Keratinocyte (primary cell): ENCODE measurements around the gene ZDHHC15. TPM values are rescaled to one million over a fixed set of nuclear protein-coding genes. Genes with fewer than 3 reads are reported as not detected.
"Not testable (repeated sequence)": the region's sequence is repeated elsewhere in the genome, so short reads cannot be mapped to it uniquely, and the experiment has no call there.

Source experiments
- DNase-seq: peaks from one replicate; pipeline ENCODE4 v3.0.0-alpha.2; 2011; ENCODE audit warnings: low read depth, missing footprints, low spot score
- FAIRE-seq: peaks from 2 replicates; lab custom pipeline; 2011; peaks lifted over from hg19 to GRCh38; lab: Jason Lieb, UNC
- H2AFZ ChIP-seq: 2 replicates; pipeline ENCODE4 v1.6.0; 2012; ENCODE audit warnings: low read length, control low read depth, inconsistent platforms; ENCODE audit not compliant: control insufficient read depth
- H3K27ac ChIP-seq: 2 replicates; pipeline ENCODE4 v1.5.1; 2011; ENCODE audit warnings: low read length; ENCODE audit not compliant: control insufficient read depth, insufficient read depth
- H3K27me3 ChIP-seq: 3 replicates; pipeline ENCODE4 v1.6.0; 2011; ENCODE audit warnings: low read length; ENCODE audit not compliant: control insufficient read depth, insufficient read depth; ENCODE audit errors: extremely low read depth
- H3K36me3 ChIP-seq, 2 experiments: 2 replicates in 1 of 2; 3 replicates in 1 of 2; pipeline ENCODE4 v1.5.1; 2011; ENCODE audit warnings: low read length in 2 of 2, mild to moderate bottlenecking in 1 of 2; ENCODE audit not compliant: control insufficient read depth in 2 of 2, insufficient read depth in 2 of 2; ENCODE audit errors: extremely low read depth in 1 of 2
- H3K4me1 ChIP-seq: 3 replicates; pipeline ENCODE4 v1.5.1; 2011; ENCODE audit warnings: low read length; ENCODE audit not compliant: control insufficient read depth, insufficient read depth; ENCODE audit errors: extremely low read depth
- H3K4me2 ChIP-seq: 3 replicates; pipeline ENCODE4 v1.6.0; 2011; ENCODE audit warnings: low read depth, low read length; ENCODE audit not compliant: control insufficient read depth, insufficient read depth; ENCODE audit errors: extremely low read depth
- H3K4me3 ChIP-seq, 3 experiments: fragments of 200-600 bp in 1 of 3; sonication (generic) in 1 of 3; 2 replicates in 2 of 3; 3 replicates in 1 of 3; pipeline ENCODE4 v1.5.1; 2011 to 2016; ENCODE audit warnings: low read length in 3 of 3, mild to moderate bottlenecking in 3 of 3, control low read depth in 2 of 3, inconsistent platforms in 1 of 3, low read depth in 1 of 3, mixed read lengths in 1 of 3, mixed run types in 1 of 3, moderate library complexity in 1 of 3; ENCODE audit not compliant: control insufficient read depth in 2 of 3, insufficient read depth in 2 of 3; ENCODE audit errors: extremely low read depth in 1 of 3
- H3K79me2 ChIP-seq: 2 replicates; pipeline ENCODE4 v1.6.0; 2012; ENCODE audit warnings: low read length; ENCODE audit not compliant: control insufficient read depth, insufficient read depth
- H3K9ac ChIP-seq: 3 replicates; pipeline ENCODE4 v1.6.0; 2011; ENCODE audit warnings: low read length; ENCODE audit not compliant: control insufficient read depth, insufficient read depth; ENCODE audit errors: extremely low read depth
- H3K9me1 ChIP-seq: 3 replicates; pipeline ENCODE4 v1.6.0; 2011; ENCODE audit warnings: low read length; ENCODE audit not compliant: control insufficient read depth, insufficient read depth; ENCODE audit errors: extremely low read depth
- H3K9me3 ChIP-seq: 2 replicates; pipeline ENCODE4 v1.5.1; 2012; ENCODE audit warnings: low read depth, low read length; ENCODE audit not compliant: control insufficient read depth
- H4K20me1 ChIP-seq: 3 replicates; pipeline ENCODE4 v1.6.0; 2011; ENCODE audit warnings: low read length; ENCODE audit not compliant: control insufficient read depth, insufficient read depth; ENCODE audit errors: extremely low read depth
- EZH2 ChIP-seq: IDR thresholded peaks from one replicate; pipeline ENCODE4 v1.6.1; 2012; ENCODE audit warnings: inconsistent platforms, mild to moderate bottlenecking, low read length, moderate library complexity
- dilution Hi-C: fragments of 300-500 bp; cut with MboI; formaldehyde crosslinking; loops from one replicate; pipeline ENCODE4 v1.7.0; 2020; ENCODE audit warnings: low sequenced_read_pairs; ENCODE audit not compliant: extremely low pct_ligation_motif_present
- polyA plus RNA-seq, 5 experiments: library from polyadenylated mRNA; depleted of rRNA in 3 of 5; stranded (reverse) in 3 of 5; stranded (forward) in 1 of 5; unstranded in 1 of 5; fragments of >200 nt; gene quantifications; 1 replicate in 1 of 5; 2 replicates in 3 of 5; 3 replicates in 1 of 5; pipeline versions ENCODE4 v1.2.1 to v1.2.3, GENCODE V29; 2011 to 2012; ENCODE audit warnings: missing spikeins in 2 of 5, low read depth in 1 of 5, low replicate concordance in 1 of 5
- TF ChIP-seq, protein P1 (sequence below), 3 experiments: IDR thresholded peaks in 1 of 3; conservative IDR thresholded peaks in 1 of 3; optimal IDR thresholded peaks in 1 of 3; 2 replicates in 2 of 3; 3 replicates in 1 of 3; pipeline versions ENCODE3 to v1.5.1; 2011; ENCODE audit warnings: low read length in 3 of 3, mild to moderate bottlenecking in 3 of 3, moderate library complexity in 2 of 3, control low read depth in 1 of 3, inconsistent platforms in 1 of 3; ENCODE audit not compliant: insufficient read depth in 2 of 3; ENCODE audit errors: extremely low read depth in 1 of 3

ZDHHC15 gene
- polyA plus RNA-seq, 1 donor (not counting 4 experiments of a cell fraction or from before 2014, with no cell fraction given): not detected

- Histone ChIP-seq H2AFZ (no peak overlapping the region), H3K36me3 (no peaks in the 10 kb centered on the region), H3K9me1 (no peaks in the 10 kb centered on the region), H3K79me2 (no peaks in the 10 kb centered on the region), H3K9me3 (no peaks in the 10 kb centered on the region), H3K27ac (no peak overlapping the region), H3K9ac (no peak overlapping the region), H3K4me2 (no peak overlapping the region), H3K4me1 (no peaks in the 10 kb centered on the region), H4K20me1 (no peaks in the 10 kb centered on the region), H3K4me3 (no peak overlapping the region), H3K27me3 (no peaks in the 10 kb centered on the region)
- no peak for TF ChIP-seq EZH2
- dilution Hi-C loops: no loop called here
- DNase-seq (no peak), FAIRE-seq (no peak)
Observed at GRCh38 chrX:75421688-75422230, 101.1 kb downstream of the ZDHHC15 start.

DNA sequence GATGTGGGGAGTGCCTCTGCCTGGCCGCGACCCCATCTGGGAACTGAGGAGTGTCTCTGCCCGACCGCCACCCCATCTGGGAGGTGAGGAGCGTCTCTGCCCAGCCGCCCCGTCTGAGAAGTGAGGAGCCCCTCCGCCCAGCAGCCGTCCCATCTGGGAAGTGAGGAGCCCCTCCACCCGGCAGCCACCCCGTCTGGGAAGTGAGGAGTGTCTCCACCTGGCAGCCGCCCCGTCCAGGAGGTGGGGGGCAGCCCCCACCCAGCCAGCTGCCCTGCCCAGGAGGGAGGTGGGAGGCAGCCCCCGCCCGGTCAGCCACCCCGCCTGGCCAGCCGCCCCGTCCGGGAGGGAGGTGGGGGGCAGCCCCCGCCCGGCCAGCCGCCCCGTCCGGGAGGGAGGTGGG, 115.7 kb downstream of the ZDHHC15 start:
- H3K4me2 ChIP-seq, dilution Hi-C loops, H3K27ac ChIP-seq, H3K9me1 ChIP-seq, H3K4me3 ChIP-seq, H4K20me1 ChIP-seq, FAIRE-seq, DNase-seq, H3K9me3 ChIP-seq, H3K27me3 ChIP-seq, H3K36me3 ChIP-seq, H3K4me1 ChIP-seq, H2AFZ ChIP-seq, H3K79me2 ChIP-seq, H3K9ac ChIP-seq: not testable (repeated sequence)

- no peak overlapping the region for H3K4me3 ChIP-seq
- no peaks in the 10 kb centered on the region for H3K27me3 ChIP-seq
- DNase-seq (no peak), FAIRE-seq (no peak)
- H3K9me1 ChIP-seq: no peaks in the 10 kb centered on the region
- H2AFZ ChIP-seq: no peak overlapping the region
- no peak overlapping the region for H3K27ac ChIP-seq
- no peaks in the 10 kb centered on the region for H3K9me3 ChIP-seq
- H4K20me1 ChIP-seq: no peaks in the 10 kb centered on the region
- H3K4me2 ChIP-seq: no peak overlapping the region
- dilution Hi-C loops: no loop called here
- H3K4me1 ChIP-seq: no peaks in the 10 kb centered on the region
- H3K79me2 ChIP-seq: no peaks in the 10 kb centered on the region
- TF ChIP-seq EZH2: no peak
- TF ChIP-seq, protein P1, sequence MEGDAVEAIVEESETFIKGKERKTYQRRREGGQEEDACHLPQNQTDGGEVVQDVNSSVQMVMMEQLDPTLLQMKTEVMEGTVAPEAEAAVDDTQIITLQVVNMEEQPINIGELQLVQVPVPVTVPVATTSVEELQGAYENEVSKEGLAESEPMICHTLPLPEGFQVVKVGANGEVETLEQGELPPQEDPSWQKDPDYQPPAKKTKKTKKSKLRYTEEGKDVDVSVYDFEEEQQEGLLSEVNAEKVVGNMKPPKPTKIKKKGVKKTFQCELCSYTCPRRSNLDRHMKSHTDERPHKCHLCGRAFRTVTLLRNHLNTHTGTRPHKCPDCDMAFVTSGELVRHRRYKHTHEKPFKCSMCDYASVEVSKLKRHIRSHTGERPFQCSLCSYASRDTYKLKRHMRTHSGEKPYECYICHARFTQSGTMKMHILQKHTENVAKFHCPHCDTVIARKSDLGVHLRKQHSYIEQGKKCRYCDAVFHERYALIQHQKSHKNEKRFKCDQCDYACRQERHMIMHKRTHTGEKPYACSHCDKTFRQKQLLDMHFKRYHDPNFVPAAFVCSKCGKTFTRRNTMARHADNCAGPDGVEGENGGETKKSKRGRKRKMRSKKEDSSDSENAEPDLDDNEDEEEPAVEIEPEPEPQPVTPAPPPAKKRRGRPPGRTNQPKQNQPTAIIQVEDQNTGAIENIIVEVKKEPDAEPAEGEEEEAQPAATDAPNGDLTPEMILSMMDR (optimal IDR thresholded peaks at IDR 0.05 in 1 of 3, IDR thresholded peaks at IDR 0.05 in 1 of 3, conservative IDR thresholded peaks at IDR 0.05 in 1 of 3; ENCODE audit: extremely low read depth in 1 of 3, insufficient read depth in 2 of 3, low read length in 3 of 3): no peak
- H3K36me3 ChIP-seq: no peaks in the 10 kb centered on the region
- no peak overlapping the region for H3K9ac ChIP-seq
Observed at GRCh38 chrX:75390470-75390869, 132.4 kb downstream of the ZDHHC15 start.
